Omental fat pad (tissue), 4 donors: ENCODE measurements around the gene UVRAG. TPM values are rescaled to one million over a fixed set of nuclear protein-coding genes. Genes with fewer than 3 reads are reported as not detected.

Experiments used
- ATAC-seq: fragments of 150-250 bp; one replicate; pipeline ENCODE4 v1.9.1; 2016; ENCODE audit warnings: mild to moderate bottlenecking, moderate library complexity; ENCODE audit not compliant: low FRiP score
- DNase-seq: peaks from one replicate; pipeline ENCODE4 v3.0.0-alpha.2; 2019; ENCODE audit warnings: low spot score
- CTCF ChIP-seq, 3 donors: fragments of 450-650 bp; IDR thresholded peaks; one replicate each; pipeline ENCODE4 v1.5.1; 2016 to 2017; ENCODE audit warnings: antibody characterized with exemption in 3 of 3, mild to moderate bottlenecking in 3 of 3, moderate library complexity in 2 of 3
- total RNA-seq, 4 donors: library from RNA; depleted of rRNA; stranded (reverse); fragments of >200 nt; gene quantifications; one replicate each; pipeline ENCODE4 v1.1.0, GENCODE V29; 2016

The UVRAG gene
- total RNA-seq, 4 donors from 2014 or later, result 39.6 to 72.9 (median 61.5) TPM

- ATAC-seq, result no peak
- no peak for TF ChIP-seq CTCF (IDR thresholded peaks at IDR 0.05)
- DNase-seq, result no peak
Observed at GRCh38 chr11:76172583-76172982, 357.6 kb downstream of the UVRAG start.

GRCh38 chr11:76173663-76174062, 358.7 kb downstream of the UVRAG start:
- DNase-seq, result no peak
- ATAC-seq, result no peak
- TF ChIP-seq CTCF (IDR thresholded peaks at IDR 0.05), result no peak

DNA sequence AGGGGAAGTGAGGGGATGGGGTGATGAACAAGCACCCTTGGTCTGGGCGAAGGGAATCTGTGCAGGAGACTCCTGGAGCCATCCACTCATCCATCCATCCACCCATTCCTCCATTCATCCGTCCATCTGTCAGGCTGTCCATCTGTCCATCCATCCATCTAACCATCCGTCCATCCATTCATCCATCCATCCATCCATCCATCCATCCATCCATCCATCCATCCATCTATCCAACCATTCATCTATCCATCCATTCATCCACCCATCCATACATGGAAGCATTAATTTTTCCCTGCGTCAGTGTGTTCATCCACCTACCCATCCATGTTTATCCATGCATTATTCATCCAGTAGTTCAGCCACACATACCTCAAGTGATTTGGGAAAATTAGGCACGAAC, 359.3 kb downstream of the UVRAG start:
- ATAC-seq, result no peak
- TF ChIP-seq CTCF (IDR thresholded peaks at IDR 0.05), result no peak
- DNase-seq, result no peak

- ATAC-seq, result no peak
- no peak for DNase-seq
- no peak for TF ChIP-seq CTCF (IDR thresholded peaks at IDR 0.05)
Observed at GRCh38 chr11:76175783-76176182, 360.8 kb downstream of the UVRAG start.

DNA sequence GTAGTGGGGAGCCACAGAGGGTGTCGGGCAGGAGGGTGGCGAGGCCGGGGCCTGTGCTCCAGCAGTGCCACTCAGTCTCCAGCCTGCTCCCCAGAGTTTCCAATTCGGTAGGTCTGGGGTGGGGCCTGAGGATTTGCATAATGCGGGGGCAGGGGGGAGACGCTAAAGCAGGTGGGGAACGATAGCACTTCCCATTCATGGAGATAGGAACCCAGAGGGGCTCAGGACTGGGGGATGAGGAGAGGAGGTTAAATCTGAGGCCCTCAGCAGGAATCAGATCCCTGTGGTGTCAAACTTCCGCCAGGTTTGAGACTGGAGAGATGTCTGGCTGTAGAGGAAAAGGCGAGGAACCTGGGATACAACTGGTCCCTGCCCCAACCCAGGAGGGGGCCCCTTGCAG, 361.5 kb downstream of the UVRAG start:
- ATAC-seq, result no peak
- TF ChIP-seq CTCF (IDR thresholded peaks at IDR 0.05), result no peak
- DNase-seq, result no peak

GRCh38 chr11:76177250-76177686, 362.3 kb downstream of the UVRAG start:
- DNase-seq, result no peak
- TF ChIP-seq CTCF (IDR thresholded peaks at IDR 0.05), result no peak
- no peak for ATAC-seq

DNA sequence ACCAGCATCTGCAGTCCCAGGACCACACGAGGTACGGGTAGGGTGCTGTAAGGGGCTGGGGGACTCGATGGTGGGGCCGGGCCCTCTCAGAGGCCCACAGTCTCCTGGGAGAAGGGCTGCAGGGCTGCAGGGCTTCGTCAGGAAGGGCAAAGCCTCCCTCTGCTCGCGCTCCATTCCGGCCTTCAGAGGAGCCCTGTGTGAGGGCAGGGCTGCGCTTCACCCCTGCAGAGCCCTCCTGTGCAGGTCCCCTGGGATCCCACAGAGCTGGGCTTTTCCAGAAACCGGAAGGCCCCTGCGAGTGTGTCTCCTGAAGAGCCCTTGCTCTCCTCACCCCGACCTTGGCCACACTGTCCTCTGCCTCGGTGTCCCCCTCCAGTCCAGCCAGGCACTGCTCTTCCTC, 364.1 kb downstream of the UVRAG start:
- DNase-seq (no peak), ATAC-seq (no peak)
- TF ChIP-seq CTCF (IDR thresholded peaks at IDR 0.05), result no peak
